OCI-LY1 (cell line): ENCODE measurements around the gene FYCO1.

Source experiments
- CTCF ChIP-seq: fragments of 200-600 bp; sonication (generic), shearing (Covaris generic); IDR thresholded peaks from 2 replicates; pipeline ENCODE4 v1.5.1; 2017; ENCODE audit warnings: mild to moderate bottlenecking, antibody characterized with exemption, low read length, moderate library complexity, mixed read lengths
- EZH2 ChIP-seq: fragments of 200-600 bp; sonication (generic), shearing (Covaris generic); IDR thresholded peaks from 2 replicates; pipeline ENCODE4 v1.8.0; 2017; ENCODE audit warnings: borderline replicate concordance, mixed run types, mild to moderate bottlenecking, antibody characterized with exemption, low read length, moderate library complexity, mixed read lengths

GRCh38 chr3:45915059-45915439 lies 80.6 kb downstream of the FYCO1 start:
- no peak for TF ChIP-seq CTCF
- no peak for TF ChIP-seq EZH2
